Fibroblast of skin of left biceps (primary cell): Measurements from ENCODE around the gene EFCAB12.
"Not testable (repeated sequence)": the region's sequence is repeated elsewhere in the genome, so short reads cannot be mapped to it uniquely, and the experiment has no call there.

Source experiments
- DNase-seq, 2 experiments: peaks; one replicate each; pipeline ENCODE4 v3.0.0-alpha.2; 2013; ENCODE audit warnings: low read depth in 2 of 2

Gene EFCAB12

GRCh38 chr3:129369711-129370110 is 58.7 kb downstream of the EFCAB12 start:
- DNase-seq = no peak

- no peak for DNase-seq
Observed at GRCh38 chr3:129367821-129368220, 60.6 kb downstream of the EFCAB12 start.

GRCh38 chr3:129366312-129366831 is 62.1 kb downstream of the EFCAB12 start:
- DNase-seq = no peak

GRCh38 chr3:129365296-129366136 is 62.9 kb downstream of the EFCAB12 start:
- no peak for DNase-seq

DNA sequence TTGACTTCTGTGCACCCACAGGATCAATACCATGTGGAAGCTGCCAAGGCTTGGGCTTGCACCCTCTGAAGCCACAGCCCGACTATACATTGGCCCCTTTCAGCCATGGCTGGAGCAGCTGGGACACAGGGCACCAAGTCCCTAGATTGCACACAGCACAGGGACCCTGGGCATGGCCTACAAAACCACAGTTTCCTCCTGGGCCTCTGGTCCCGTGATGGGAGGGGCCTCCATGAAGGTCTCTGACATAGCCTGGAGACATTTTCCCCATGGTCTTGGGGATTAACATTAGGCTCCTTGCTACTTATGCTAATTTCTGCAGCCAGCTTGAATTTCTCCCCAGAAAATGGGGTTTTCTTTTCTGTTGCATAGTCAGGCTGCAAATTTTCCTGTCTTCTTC is 63.6 kb downstream of the EFCAB12 start:
- DNase-seq = not testable (repeated sequence)

GRCh38 chr3:129363356-129363755 is 65.1 kb downstream of the EFCAB12 start:
- not testable (repeated sequence) for DNase-seq

DNA sequence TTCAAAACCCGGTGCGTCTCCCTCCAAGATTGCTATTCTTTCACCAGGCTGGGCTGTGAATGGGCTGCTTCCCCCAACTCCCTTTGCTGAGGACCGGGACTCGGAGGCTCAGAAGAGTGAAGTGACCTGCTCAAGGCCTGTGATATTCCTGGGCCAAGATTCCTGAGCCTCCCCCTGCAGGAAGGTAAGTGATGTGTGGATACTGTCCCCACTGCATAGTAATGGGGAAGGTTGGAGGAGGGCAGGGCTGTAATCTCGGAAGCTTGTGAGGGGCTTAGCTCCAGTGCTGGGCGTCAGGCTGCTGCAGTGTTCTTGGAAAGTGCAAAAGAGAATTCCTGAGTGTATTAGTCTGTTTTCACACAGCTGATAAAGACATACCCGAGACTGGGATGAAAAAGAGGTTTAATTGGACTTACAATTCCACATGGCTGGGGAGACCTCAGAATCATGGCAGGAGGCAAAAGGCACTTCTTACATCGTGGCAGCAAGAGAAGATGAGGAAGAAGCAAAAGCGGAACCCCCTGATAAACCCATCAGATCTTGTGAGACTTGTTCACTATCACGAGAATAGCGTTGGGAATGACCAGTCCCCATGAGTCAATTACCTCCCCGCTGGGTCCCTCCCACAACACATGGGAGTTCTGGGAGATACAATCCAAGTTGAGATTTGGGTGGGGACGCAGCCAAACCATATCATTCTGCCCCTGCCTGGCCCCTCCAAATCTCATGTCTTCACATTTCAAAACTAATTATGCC is 67.6 kb downstream of the EFCAB12 start:
- DNase-seq = no peak

GRCh38 chr3:129360171-129360611 is 68.2 kb downstream of the EFCAB12 start:
- no peak for DNase-seq

DNA sequence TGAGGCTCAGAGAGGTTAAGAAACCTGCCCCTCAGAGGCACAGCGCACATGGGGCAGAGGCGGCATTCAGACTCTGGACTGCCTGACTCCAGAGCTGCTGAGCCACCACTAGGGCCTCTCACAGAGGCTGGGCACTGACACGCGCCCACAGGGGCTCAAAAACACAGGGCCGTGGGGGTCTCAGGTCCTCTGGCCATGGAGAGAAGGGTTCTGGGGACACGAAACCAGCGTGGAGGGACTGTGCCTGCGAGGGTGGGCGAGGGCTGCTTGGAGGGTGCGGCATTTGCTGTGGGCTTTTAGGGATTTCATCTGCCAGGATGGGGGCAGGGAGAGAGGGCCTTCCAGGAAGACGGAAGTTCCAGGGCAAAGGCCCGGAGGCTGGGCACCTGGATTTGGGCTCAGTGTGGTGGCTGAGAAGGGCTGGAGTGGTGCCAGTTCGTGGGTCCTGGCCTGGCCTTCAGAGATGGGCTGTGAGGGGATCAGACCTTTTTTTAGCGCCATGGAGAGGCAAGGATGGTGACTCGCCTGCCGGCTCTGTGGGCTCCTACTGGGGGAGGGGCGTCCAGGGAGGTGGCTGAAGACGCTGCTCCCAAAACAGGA is 69.6 kb downstream of the EFCAB12 start:
- no peak for DNase-seq

DNA sequence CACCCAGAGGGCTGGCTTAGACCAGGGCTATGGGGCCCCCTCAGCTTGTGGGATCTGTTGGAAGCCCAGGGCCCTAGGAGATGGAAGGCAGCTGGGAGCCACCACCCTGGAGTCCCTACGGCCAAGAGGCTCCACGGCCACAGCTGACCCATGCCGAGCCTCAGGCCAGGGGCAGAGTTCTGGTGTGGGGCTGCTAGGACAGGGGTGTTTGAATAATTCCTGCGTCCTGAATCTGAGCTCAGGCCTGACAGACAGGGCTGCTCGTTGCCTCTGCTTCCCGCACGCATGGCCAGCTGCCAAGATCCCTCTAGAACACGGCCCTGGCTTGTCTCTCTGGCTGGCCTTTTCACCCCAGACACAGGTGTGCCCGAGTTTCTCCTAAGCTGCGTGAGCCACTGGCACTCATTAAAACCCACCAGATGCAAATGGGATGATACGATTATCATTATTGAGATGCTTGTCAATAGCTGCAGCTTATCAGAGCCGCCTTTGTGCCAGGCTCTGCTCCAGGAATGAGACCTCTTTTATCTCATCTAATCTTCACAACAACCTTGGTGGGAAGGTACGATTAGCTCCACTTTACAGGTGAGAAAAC is 70.2 kb downstream of the EFCAB12 start:
- DNase-seq = no peak

DNA sequence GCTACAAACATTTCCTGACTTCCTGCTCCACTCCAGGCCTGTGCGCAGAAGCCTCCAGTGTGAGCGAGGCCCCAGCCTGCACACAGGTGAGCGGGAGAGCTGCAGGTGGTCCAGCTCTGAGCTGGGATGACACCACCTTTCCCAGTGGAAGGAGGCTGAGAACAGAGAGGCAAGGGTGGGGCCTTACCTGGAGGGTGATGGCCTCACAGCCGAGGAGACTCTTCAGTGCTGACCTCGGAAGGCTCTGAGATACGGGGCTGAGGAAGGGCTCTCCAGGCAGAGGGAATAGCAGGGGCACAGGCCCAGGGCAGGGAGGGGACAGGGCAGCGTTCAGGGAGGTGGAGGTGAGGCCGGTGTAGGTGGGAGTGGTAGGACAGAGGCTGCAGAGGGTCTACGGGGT is 70.8 kb downstream of the EFCAB12 start:
- no peak for DNase-seq

DNA sequence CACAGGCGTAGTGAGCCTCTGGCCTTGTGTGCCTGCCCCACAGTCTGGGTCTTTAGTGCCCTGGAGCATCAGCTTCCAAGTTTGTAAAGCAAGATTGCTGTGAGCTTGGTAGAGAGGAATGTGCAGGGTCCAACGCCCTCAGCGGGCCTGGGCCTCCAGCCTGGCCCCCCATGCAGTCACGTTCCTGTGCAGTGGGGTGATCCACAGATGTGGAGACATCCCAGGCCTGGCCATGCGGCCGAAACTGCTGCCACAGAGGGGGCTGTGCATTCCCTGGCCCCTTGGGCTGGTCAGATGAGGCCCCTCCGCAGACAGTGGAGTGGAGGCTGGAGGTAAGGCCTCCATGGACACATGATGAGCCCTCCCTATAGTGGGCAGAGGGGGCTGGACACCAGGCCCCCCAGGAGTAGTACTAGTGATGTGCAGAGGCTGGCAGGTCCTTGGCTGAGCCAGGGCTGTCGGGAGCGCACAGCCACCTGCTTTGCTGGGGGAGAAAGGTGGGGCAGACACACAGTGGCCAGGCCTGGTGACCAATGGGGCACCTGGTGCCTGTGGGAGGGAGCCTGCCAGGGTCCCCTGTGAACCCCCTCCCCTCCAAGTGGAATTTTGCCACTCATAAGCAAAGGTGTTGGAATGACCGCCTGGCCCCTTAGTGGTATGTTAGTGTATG is 71.5 kb downstream of the EFCAB12 start:
- no peak for DNase-seq

DNA sequence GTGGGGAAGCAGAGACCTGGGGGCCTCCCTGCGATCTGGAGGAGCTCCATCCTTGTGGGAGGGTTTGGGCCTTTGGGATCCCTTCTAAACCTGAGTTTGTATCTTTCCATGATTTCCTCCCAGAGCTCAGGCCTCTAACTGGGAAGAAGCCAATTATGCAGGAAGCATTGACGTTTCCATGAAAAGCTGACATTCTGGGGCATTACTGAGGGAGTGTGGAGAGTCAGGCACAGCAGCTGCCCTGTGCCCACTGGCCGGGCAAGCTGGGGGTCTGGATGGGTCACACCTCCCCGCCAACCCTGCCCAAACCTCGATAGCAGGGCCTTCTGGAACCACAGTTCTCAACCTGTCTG is 74.9 kb downstream of the EFCAB12 start:
- DNase-seq = no peak

- no peak for DNase-seq
Observed at GRCh38 chr3:129352650-129353588, 75.5 kb downstream of the EFCAB12 start.

- no peak for DNase-seq
Observed at GRCh38 chr3:129352045-129352444, 76.4 kb downstream of the EFCAB12 start.
